Keratinocyte (primary cell): ENCODE measurements around the gene VPS41. TPM values are rescaled to one million over a fixed set of nuclear protein-coding genes. Genes with fewer than 3 reads are reported as not detected.

Experiments
- DNase-seq: peaks from one replicate; pipeline ENCODE4 v3.0.0-alpha.2; 2011; ENCODE audit warnings: low read depth, missing footprints, low spot score
- FAIRE-seq: peaks from 2 replicates; lab custom pipeline; 2011; peaks lifted over from hg19 to GRCh38; lab: Jason Lieb, UNC
- H2AFZ ChIP-seq: 2 replicates; pipeline ENCODE4 v1.6.0; 2012; ENCODE audit warnings: low read length, control low read depth, inconsistent platforms; ENCODE audit not compliant: control insufficient read depth
- H3K27ac ChIP-seq: 2 replicates; pipeline ENCODE4 v1.5.1; 2011; ENCODE audit warnings: low read length; ENCODE audit not compliant: control insufficient read depth, insufficient read depth
- H3K27me3 ChIP-seq: 3 replicates; pipeline ENCODE4 v1.6.0; 2011; ENCODE audit warnings: low read length; ENCODE audit not compliant: control insufficient read depth, insufficient read depth; ENCODE audit errors: extremely low read depth
- H3K36me3 ChIP-seq, 2 experiments: 2 replicates in 1 of 2; 3 replicates in 1 of 2; pipeline ENCODE4 v1.5.1; 2011; ENCODE audit warnings: low read length in 2 of 2, mild to moderate bottlenecking in 1 of 2; ENCODE audit not compliant: control insufficient read depth in 2 of 2, insufficient read depth in 2 of 2; ENCODE audit errors: extremely low read depth in 1 of 2
- H3K4me1 ChIP-seq: 3 replicates; pipeline ENCODE4 v1.5.1; 2011; ENCODE audit warnings: low read length; ENCODE audit not compliant: control insufficient read depth, insufficient read depth; ENCODE audit errors: extremely low read depth
- H3K4me2 ChIP-seq: 3 replicates; pipeline ENCODE4 v1.6.0; 2011; ENCODE audit warnings: low read depth, low read length; ENCODE audit not compliant: control insufficient read depth, insufficient read depth; ENCODE audit errors: extremely low read depth
- H3K4me3 ChIP-seq, 3 experiments: fragments of 200-600 bp in 1 of 3; sonication (generic) in 1 of 3; 2 replicates in 2 of 3; 3 replicates in 1 of 3; pipeline ENCODE4 v1.5.1; 2011 to 2016; ENCODE audit warnings: low read length in 3 of 3, mild to moderate bottlenecking in 3 of 3, control low read depth in 2 of 3, inconsistent platforms in 1 of 3, low read depth in 1 of 3, mixed read lengths in 1 of 3, mixed run types in 1 of 3, moderate library complexity in 1 of 3; ENCODE audit not compliant: control insufficient read depth in 2 of 3, insufficient read depth in 2 of 3; ENCODE audit errors: extremely low read depth in 1 of 3
- H3K79me2 ChIP-seq: 2 replicates; pipeline ENCODE4 v1.6.0; 2012; ENCODE audit warnings: low read length; ENCODE audit not compliant: control insufficient read depth, insufficient read depth
- H3K9ac ChIP-seq: 3 replicates; pipeline ENCODE4 v1.6.0; 2011; ENCODE audit warnings: low read length; ENCODE audit not compliant: control insufficient read depth, insufficient read depth; ENCODE audit errors: extremely low read depth
- H3K9me1 ChIP-seq: 3 replicates; pipeline ENCODE4 v1.6.0; 2011; ENCODE audit warnings: low read length; ENCODE audit not compliant: control insufficient read depth, insufficient read depth; ENCODE audit errors: extremely low read depth
- H3K9me3 ChIP-seq: 2 replicates; pipeline ENCODE4 v1.5.1; 2012; ENCODE audit warnings: low read depth, low read length; ENCODE audit not compliant: control insufficient read depth
- H4K20me1 ChIP-seq: 3 replicates; pipeline ENCODE4 v1.6.0; 2011; ENCODE audit warnings: low read length; ENCODE audit not compliant: control insufficient read depth, insufficient read depth; ENCODE audit errors: extremely low read depth
- CTCF ChIP-seq, 3 experiments: IDR thresholded peaks in 1 of 3; conservative IDR thresholded peaks in 1 of 3; optimal IDR thresholded peaks in 1 of 3; 2 replicates in 2 of 3; 3 replicates in 1 of 3; pipeline versions ENCODE3 to v1.5.1; 2011; ENCODE audit warnings: low read length in 3 of 3, mild to moderate bottlenecking in 3 of 3, moderate library complexity in 2 of 3, control low read depth in 1 of 3, inconsistent platforms in 1 of 3; ENCODE audit not compliant: insufficient read depth in 2 of 3; ENCODE audit errors: extremely low read depth in 1 of 3
- EZH2 ChIP-seq: IDR thresholded peaks from one replicate; pipeline ENCODE4 v1.6.1; 2012; ENCODE audit warnings: inconsistent platforms, mild to moderate bottlenecking, low read length, moderate library complexity
- dilution Hi-C: fragments of 300-500 bp; cut with MboI; formaldehyde crosslinking; loops from one replicate; pipeline ENCODE4 v1.7.0; 2020; ENCODE audit warnings: low sequenced_read_pairs; ENCODE audit not compliant: extremely low pct_ligation_motif_present
- polyA plus RNA-seq, 5 experiments: library from polyadenylated mRNA; depleted of rRNA in 3 of 5; stranded (reverse) in 3 of 5; stranded (forward) in 1 of 5; unstranded in 1 of 5; fragments of >200 nt; gene quantifications; 1 replicate in 1 of 5; 2 replicates in 3 of 5; 3 replicates in 1 of 5; pipeline versions ENCODE4 v1.2.1 to v1.2.3, GENCODE V29; 2011 to 2012; ENCODE audit warnings: missing spikeins in 2 of 5, low read depth in 1 of 5, low replicate concordance in 1 of 5

Gene VPS41
- polyA plus RNA-seq, 1 donor (not counting 4 experiments of a cell fraction or from before 2014, with no cell fraction given) = 38.1 TPM

- Histone ChIP-seq H2AFZ (no peak overlapping the region), H3K27ac (no peak overlapping the region), H3K9me1 (no peaks in the 10 kb centered on the region), H3K9me3 (peaks cover 2% of the 10 kb centered on the region), H3K79me2 (no peaks in the 10 kb centered on the region), H3K27me3 (no peaks in the 10 kb centered on the region), H3K36me3 (no peaks in the 10 kb centered on the region), H3K9ac (no peak overlapping the region), H3K4me3 (no peak overlapping the region), H3K4me2 (no peak overlapping the region), H3K4me1 (no peaks in the 10 kb centered on the region), H4K20me1 (no peaks in the 10 kb centered on the region)
- DNase-seq (no peak), FAIRE-seq (no peak)
- TF ChIP-seq EZH2 = no peak
- TF ChIP-seq CTCF (optimal IDR thresholded peaks at IDR 0.05 in 1 of 3, IDR thresholded peaks at IDR 0.05 in 1 of 3, conservative IDR thresholded peaks at IDR 0.05 in 1 of 3; ENCODE audit: extremely low read depth in 1 of 3, insufficient read depth in 2 of 3, low read length in 3 of 3) = no peak
- dilution Hi-C loops = no loop called here
Observed at GRCh38 chr7:38674513-38674912, 234.5 kb downstream of the VPS41 start.

- no peaks in the 10 kb centered on the region for H4K20me1 ChIP-seq
- H3K4me2 ChIP-seq = no peak overlapping the region
- FAIRE-seq (no peak), DNase-seq (no peak)
- no peaks in the 10 kb centered on the region for H3K4me1 ChIP-seq
- no peak overlapping the region for H2AFZ ChIP-seq
- dilution Hi-C loops = no loop called here
- H3K79me2 ChIP-seq = no peaks in the 10 kb centered on the region
- no peak overlapping the region for H3K27ac ChIP-seq
- no peaks in the 10 kb centered on the region for H3K9me1 ChIP-seq
- H3K4me3 ChIP-seq = no peak overlapping the region
- no peak for TF ChIP-seq EZH2
- no peak for TF ChIP-seq CTCF (optimal IDR thresholded peaks at IDR 0.05 in 1 of 3, IDR thresholded peaks at IDR 0.05 in 1 of 3, conservative IDR thresholded peaks at IDR 0.05 in 1 of 3; ENCODE audit: extremely low read depth in 1 of 3, insufficient read depth in 2 of 3, low read length in 3 of 3)
- no peak overlapping the region for H3K9ac ChIP-seq
- peaks cover 2% of the 10 kb centered on the region for H3K9me3 ChIP-seq
- no peaks in the 10 kb centered on the region for H3K27me3 ChIP-seq
- no peaks in the 10 kb centered on the region for H3K36me3 ChIP-seq
Observed at GRCh38 chr7:38673795-38674194, 235.2 kb downstream of the VPS41 start.

Other genes starting within 250 kb of the VPS41 start
- gene POU6F2, start 68.7 kb upstream of the VPS41 start, polyA plus RNA-seq = not detected in 3 replicates